Peyer's patch (tissue), 4 donors: ENCODE results near the gene OBSCN. TPM values are rescaled to one million over a fixed set of nuclear protein-coding genes. Genes with fewer than 3 reads are reported as not detected.

Experiments
- DNase-seq, 3 donors: peaks; one replicate each; pipeline ENCODE4 v3.0.0-alpha.2; 2017 to 2019
- H3K27ac ChIP-seq, 4 donors: fragments of 200-600 bp; sonication (generic); one replicate each; pipeline ENCODE4 v1.5.1; 2016 to 2019
- H3K27me3 ChIP-seq, 2 donors: fragments of 200-600 bp; sonication (generic); one replicate each; pipeline ENCODE4 v1.5.1; 2019
- H3K36me3 ChIP-seq, 3 donors: fragments of 200-600 bp; sonication (generic); one replicate each; pipeline ENCODE4 v1.5.1; 2016 to 2019
- H3K4me1 ChIP-seq, 4 donors: fragments of 200-600 bp; sonication (generic); one replicate each; pipeline ENCODE4 v1.5.1; 2016 to 2019
- H3K4me3 ChIP-seq, 4 donors: fragments of 200-600 bp; sonication (generic); 1 replicate in 3 of 4; 2 replicates in 1 of 4; pipeline ENCODE4 v1.5.1; 2016 to 2019; ENCODE audit warnings: mild to moderate bottlenecking in 1 of 4
- H3K9me3 ChIP-seq, 4 donors: fragments of 200-600 bp; sonication (generic); one replicate each; pipeline ENCODE4 v1.5.1; 2016 to 2019; ENCODE audit warnings: mild to moderate bottlenecking in 1 of 4
- CTCF ChIP-seq, 6 experiments: fragments of 450-650 bp in 4 of 6; fragments of 200-600 bp in 2 of 6; sonication (generic) in 1 of 6; IDR thresholded peaks; one replicate each; pipeline ENCODE4 v1.5.1; 2017 to 2019; ENCODE audit warnings: antibody characterized with exemption in 6 of 6, mild to moderate bottlenecking in 3 of 6, moderate library complexity in 1 of 6
- POLR2A ChIP-seq, 2 donors: fragments of 450-650 bp; IDR thresholded peaks; one replicate each; pipeline ENCODE4 v1.5.1; 2017; ENCODE audit warnings: antibody characterized with exemption in 2 of 2, mild to moderate bottlenecking in 2 of 2, moderate library complexity in 2 of 2
- total RNA-seq, 4 donors: library from RNA; depleted of rRNA; stranded (reverse); fragments of >200 nt; gene quantifications; one replicate each; pipeline ENCODE4 v1.1.0, GENCODE V29; 2016

OBSCN gene
- total RNA-seq, 4 donors from 2014 or later = 5.8 to 136 (median 34.4) TPM

DNA sequence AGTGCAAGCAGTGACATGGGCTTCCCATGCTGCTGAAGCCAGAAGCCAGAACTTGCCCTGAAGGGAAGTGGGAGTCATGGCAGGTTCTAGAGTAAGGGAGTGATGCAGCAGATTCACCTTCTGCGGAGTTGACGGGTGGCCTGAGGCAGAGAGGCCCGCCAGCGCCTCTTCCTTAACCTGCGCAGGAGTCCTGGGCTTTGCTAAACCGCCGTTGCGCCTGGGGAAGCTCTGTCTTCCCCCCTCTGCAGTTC, 67.3 kb downstream of the OBSCN start:
- no peaks in the 10 kb centered on the region for H3K36me3 ChIP-seq
- H3K4me3 ChIP-seq = peak overlapping the region; percentile 59 to 69 (median 66)
- no peaks in the 10 kb centered on the region for H3K27me3 ChIP-seq
- DNase-seq = peak in 1 of 3 donors; percentile 21
- peak overlapping the region in 2 of 4 donors; percentile 32 to 68 for H3K27ac ChIP-seq
- TF ChIP-seq POLR2A (IDR thresholded peaks at IDR 0.05) = no peak
- no peak for TF ChIP-seq CTCF (IDR thresholded peaks at IDR 0.05)
- no peaks in the 10 kb centered on the region for H3K9me3 ChIP-seq
- H3K4me1 ChIP-seq = peaks cover 0 to 12% (median 5%) of the 10 kb centered on the region in 4 donors

DNA sequence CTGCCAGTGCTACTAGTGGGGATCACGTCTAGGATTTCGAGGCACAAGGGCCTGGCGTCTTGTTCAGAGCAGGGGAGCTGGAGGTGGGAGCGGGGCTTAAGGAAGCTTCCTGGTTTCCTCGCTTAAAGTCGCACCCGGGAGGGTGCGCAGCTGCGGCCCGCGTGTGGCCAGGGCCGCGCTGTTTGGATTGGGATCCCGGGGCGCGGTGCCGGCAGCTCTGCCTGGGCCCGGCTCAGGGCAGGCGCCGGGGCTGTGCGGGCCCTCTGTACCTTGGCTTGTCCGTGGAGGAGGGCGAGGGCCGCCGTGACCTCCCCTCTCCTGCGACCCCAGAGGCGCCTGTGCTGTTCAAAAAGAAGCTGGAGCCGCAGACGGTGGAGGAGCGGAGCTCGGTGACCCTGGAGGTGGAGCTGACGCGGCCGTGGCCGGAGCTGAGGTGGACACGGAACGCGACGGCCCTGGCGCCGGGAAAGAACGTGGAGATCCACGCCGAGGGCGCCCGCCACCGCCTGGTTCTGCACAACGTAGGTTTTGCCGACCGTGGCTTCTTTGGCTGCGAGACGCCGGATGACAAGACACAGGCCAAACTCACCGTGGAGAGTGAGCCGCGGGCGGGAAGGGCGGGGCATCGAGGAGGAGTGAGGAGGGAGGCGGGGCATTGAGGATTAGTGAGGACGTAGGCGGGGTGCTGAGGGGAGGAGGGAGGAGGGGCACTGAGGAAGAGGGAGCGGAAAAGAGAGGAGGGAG, 67.8 kb downstream of the OBSCN start:
- peak overlapping the region; percentile 32 to 68 (median 42) for H3K27ac ChIP-seq
- TF ChIP-seq POLR2A (IDR thresholded peaks at IDR 0.05) (peak in 1 of 2 donors; percentile 18), CTCF (IDR thresholded peaks at IDR 0.05) (no peak)

DNA sequence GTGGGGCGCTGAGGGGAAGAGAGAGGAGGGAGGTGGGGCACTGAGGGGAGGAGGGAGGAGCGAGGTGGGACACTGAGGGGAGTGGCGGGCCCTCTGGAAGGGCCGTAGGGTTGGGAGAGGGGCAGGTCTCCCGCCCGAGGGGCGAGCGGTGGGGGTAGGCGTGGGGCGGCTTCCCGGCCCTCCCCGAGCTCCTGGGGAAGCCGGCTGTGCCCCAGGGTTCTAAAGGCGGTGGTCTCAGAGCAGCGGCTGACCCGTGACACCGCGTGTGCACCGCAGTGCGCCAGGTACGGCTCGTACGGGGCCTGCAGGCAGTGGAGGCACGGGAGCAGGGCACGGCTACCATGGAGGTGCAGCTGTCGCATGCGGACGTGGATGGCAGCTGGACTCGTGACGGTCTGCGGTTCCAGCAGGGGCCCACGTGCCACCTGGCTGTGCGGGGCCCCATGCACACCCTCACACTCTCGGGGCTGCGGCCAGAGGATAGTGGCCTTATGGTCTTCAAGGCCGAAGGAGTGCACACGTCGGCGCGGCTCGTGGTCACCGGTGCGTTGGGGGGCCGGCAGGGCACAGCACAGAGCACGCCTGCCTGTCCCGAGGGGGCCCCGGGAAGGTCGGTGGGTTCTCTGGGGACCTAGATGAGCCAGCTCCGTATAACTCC, 68.5 kb downstream of the OBSCN start:
- peak in 1 of 3 donors; percentile 37 for DNase-seq
- H3K4me1 ChIP-seq = peaks cover 0 to 12% (median 5%) of the 10 kb centered on the region in 4 donors
- H3K9me3 ChIP-seq = no peaks in the 10 kb centered on the region
- H3K27ac ChIP-seq = peak overlapping the region in 3 of 4 donors; percentile 32 to 65 (median 32)
- no peak for TF ChIP-seq POLR2A (IDR thresholded peaks at IDR 0.05)
- no peak for TF ChIP-seq CTCF (IDR thresholded peaks at IDR 0.05)
- no peaks in the 10 kb centered on the region for H3K27me3 ChIP-seq
- peak overlapping the region; percentile 59 to 69 (median 66) for H3K4me3 ChIP-seq
- no peaks in the 10 kb centered on the region for H3K36me3 ChIP-seq

More for the DNA sequence above, 67.8 kb downstream of the OBSCN start:
- DNase-seq = peak; percentile 85 to 97 (median 96)
- Histone ChIP-seq H3K36me3 (no peaks in the 10 kb centered on the region), H3K9me3 (no peaks in the 10 kb centered on the region), H3K27me3 (no peaks in the 10 kb centered on the region), H3K4me1 (peaks cover 0 to 12% (median 5%) of the 10 kb centered on the region in 4 donors), H3K4me3 (peak overlapping the region; percentile 59 to 69 (median 66))

GRCh38 chr1:228276901-228277490, 69.2 kb downstream of the OBSCN start:
- Histone ChIP-seq H3K4me1 (peaks cover 0 to 12% (median 5%) of the 10 kb centered on the region in 4 donors), H3K36me3 (no peaks in the 10 kb centered on the region), H3K9me3 (no peaks in the 10 kb centered on the region), H3K4me3 (peak overlapping the region in 1 of 4 donors; percentile 66), H3K27ac (no peak overlapping the region), H3K27me3 (no peaks in the 10 kb centered on the region)
- peak in 1 of 3 donors; percentile 39 for DNase-seq
- TF ChIP-seq CTCF (IDR thresholded peaks at IDR 0.05) (no peak), POLR2A (IDR thresholded peaks at IDR 0.05) (no peak)

- DNase-seq = peak in 1 of 3 donors; percentile 41
- no peaks in the 10 kb centered on the region for H3K27me3 ChIP-seq
- H3K27ac ChIP-seq = no peak overlapping the region
- no peak overlapping the region for H3K4me3 ChIP-seq
- peaks cover 0 to 12% (median 5%) of the 10 kb centered on the region in 4 donors for H3K4me1 ChIP-seq
- TF ChIP-seq CTCF (IDR thresholded peaks at IDR 0.05) = no peak
- TF ChIP-seq POLR2A (IDR thresholded peaks at IDR 0.05) = no peak
- H3K9me3 ChIP-seq = no peaks in the 10 kb centered on the region
- H3K36me3 ChIP-seq = no peaks in the 10 kb centered on the region
These were observed 69.9 kb downstream of the OBSCN start for GRCh38 chr1:228277491-228278431.
